OCI-LY3 (cell line): Measurements from ENCODE around the gene STKLD1.

ENCODE experiments used
- H2AFZ ChIP-seq: fragments of 200-600, 300-600 bp; shearing (Covaris generic); 2 replicates; pipeline ENCODE4 v1.6.0; 2014; ENCODE audit warnings: antibody characterized with exemption, low read depth, low read length
- H3K27ac ChIP-seq: fragments of 200-600, 300-600 bp; sonication (generic); 2 replicates; pipeline ENCODE4 v1.5.1; 2014; ENCODE audit warnings: mild to moderate bottlenecking, low read length, moderate library complexity, mixed read lengths
- H3K27me3 ChIP-seq: fragments of 200-600, 300-600 bp; sonication (generic); 2 replicates; pipeline ENCODE4 v1.6.1; 2014; ENCODE audit warnings: low read depth, low read length, mixed read lengths
- H3K36me3 ChIP-seq: fragments of 200-600, 300-600 bp; sonication (generic); replicated peaks from 2 replicates; pipeline ENCODE3; 2014; ENCODE audit warnings: low read depth, low read length, mixed read lengths
- H3K4me1 ChIP-seq: fragments of 300-600, 200-600 bp; sonication (generic); 2 replicates; pipeline ENCODE4 v1.6.1; 2014; ENCODE audit warnings: low read length, mixed read lengths
- H3K4me2 ChIP-seq: fragments of 200-600, 300-600 bp; sonication (generic); 2 replicates; pipeline ENCODE4 v1.6.1; 2014; ENCODE audit warnings: low read length, mixed read lengths
- H3K4me3 ChIP-seq: fragments of 300-600, 200-600 bp; sonication (generic); 2 replicates; pipeline ENCODE4 v1.5.1; 2014; ENCODE audit warnings: antibody characterized with exemption, mild to moderate bottlenecking, low read length, moderate library complexity
- H3K79me2 ChIP-seq: fragments of 300-600, 200-600 bp; shearing (Covaris generic); 2 replicates; pipeline ENCODE4 v1.6.1; 2014; ENCODE audit warnings: mild to moderate bottlenecking, low read length, mixed read lengths
- H3K9ac ChIP-seq: fragments of 300-600, 200-600 bp; shearing (Covaris generic); 2 replicates; pipeline ENCODE4 v1.6.0; 2014; ENCODE audit warnings: mild to moderate bottlenecking, low read length, moderate library complexity
- H3K9me3 ChIP-seq: fragments of 200-600, 300-600 bp; shearing (Covaris generic); 2 replicates; pipeline ENCODE4 v1.6.1; 2014; ENCODE audit warnings: low read length, mixed read lengths; ENCODE audit not compliant: insufficient read depth
- H4K20me1 ChIP-seq: fragments of 200-600, 300-600 bp; sonication (generic); 2 replicates; pipeline ENCODE4 v1.6.1; 2016; ENCODE audit warnings: low read length, mixed read lengths; ENCODE audit not compliant: insufficient read depth
- EZH2phosphoT487 ChIP-seq: fragments of 200-600 bp; shearing (Covaris generic); IDR thresholded peaks from 2 replicates; pipeline ENCODE4 v1.6.1; 2018; ENCODE audit warnings: antibody characterized with exemption, mixed run types, low read depth
- TF ChIP-seq, protein P1 (sequence below): fragments of 200-600, 300-600 bp; sonication (generic); IDR thresholded peaks from 2 replicates; pipeline ENCODE4 v1.5.1; 2014; ENCODE audit warnings: antibody characterized with exemption, low read length, low read depth

STKLD1 gene

DNA sequence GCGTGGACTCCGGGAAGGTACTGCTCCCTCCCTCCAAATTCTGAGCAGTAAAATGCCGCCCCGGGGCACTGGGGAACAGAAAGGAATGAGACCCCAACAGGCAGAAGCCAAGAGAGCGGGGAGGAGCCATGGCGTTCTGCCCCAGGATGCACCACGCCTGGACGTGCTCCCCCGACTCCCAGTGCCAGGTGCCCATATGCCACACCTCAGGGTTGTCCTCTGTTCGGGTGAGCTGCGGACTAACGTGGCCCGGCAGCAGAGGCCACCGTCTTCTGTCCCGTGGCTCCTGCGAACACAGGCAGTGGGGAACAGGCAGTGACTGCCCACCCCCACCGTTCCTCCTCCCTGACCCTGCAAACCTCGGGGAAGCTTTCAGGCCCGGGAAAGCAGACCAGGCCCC lies 44.9 kb upstream of the STKLD1 start:
- H3K4me2 ChIP-seq, result no peak overlapping the region
- peaks cover 30% of the 10 kb centered on the region for H3K79me2 ChIP-seq
- H3K27ac ChIP-seq, result no peak overlapping the region
- H3K36me3 ChIP-seq, result peaks cover 50% of the 10 kb centered on the region
- H3K9me3 ChIP-seq, result no peaks in the 10 kb centered on the region
- no peaks in the 10 kb centered on the region for H3K27me3 ChIP-seq
- H2AFZ ChIP-seq, result no peak overlapping the region
- peaks cover 9% of the 10 kb centered on the region for H3K4me1 ChIP-seq
- no peak for TF ChIP-seq EZH2phosphoT487
- TF ChIP-seq, protein P1, sequence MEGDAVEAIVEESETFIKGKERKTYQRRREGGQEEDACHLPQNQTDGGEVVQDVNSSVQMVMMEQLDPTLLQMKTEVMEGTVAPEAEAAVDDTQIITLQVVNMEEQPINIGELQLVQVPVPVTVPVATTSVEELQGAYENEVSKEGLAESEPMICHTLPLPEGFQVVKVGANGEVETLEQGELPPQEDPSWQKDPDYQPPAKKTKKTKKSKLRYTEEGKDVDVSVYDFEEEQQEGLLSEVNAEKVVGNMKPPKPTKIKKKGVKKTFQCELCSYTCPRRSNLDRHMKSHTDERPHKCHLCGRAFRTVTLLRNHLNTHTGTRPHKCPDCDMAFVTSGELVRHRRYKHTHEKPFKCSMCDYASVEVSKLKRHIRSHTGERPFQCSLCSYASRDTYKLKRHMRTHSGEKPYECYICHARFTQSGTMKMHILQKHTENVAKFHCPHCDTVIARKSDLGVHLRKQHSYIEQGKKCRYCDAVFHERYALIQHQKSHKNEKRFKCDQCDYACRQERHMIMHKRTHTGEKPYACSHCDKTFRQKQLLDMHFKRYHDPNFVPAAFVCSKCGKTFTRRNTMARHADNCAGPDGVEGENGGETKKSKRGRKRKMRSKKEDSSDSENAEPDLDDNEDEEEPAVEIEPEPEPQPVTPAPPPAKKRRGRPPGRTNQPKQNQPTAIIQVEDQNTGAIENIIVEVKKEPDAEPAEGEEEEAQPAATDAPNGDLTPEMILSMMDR, result no peak
- no peak overlapping the region for H3K9ac ChIP-seq
- no peak overlapping the region for H3K4me3 ChIP-seq
- peaks cover 6% of the 10 kb centered on the region; the same call in 1 of the 2 replicates for H4K20me1 ChIP-seq

DNA sequence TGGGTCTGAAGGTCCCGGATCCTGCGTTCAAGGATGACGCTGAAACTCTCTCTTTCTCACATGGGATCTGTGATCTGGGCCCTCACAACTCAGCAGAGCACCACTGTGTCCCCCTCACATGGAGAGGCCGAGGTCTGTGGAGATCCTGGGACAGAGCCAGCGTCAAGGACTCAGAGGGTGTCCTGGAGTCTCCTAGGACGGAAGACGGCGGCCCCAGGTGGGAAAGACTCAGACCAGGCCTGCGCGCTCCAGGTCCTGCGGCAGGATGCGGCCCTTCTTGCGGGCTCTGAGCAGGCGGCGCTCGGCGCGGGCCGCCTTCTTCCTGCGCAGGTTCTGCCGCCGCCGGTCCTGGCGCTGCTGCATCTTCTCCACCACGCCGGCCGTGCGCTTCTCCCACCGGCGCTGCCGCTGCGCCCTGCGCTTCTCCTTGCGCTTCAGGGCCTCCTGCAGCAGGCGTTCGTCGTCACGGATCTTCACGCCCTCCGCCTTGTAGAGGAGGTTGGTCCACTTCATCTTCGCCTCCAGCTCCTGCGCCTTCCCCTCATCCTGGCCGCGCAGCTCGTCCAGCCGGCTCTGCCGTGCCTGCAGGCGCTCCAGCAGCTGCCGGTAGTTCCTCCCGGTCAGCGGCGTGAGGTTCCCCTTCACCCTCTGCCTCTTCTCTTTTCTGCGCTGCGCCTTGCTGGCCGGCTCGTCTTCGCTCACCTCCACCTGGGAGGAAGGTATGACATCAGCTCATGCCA lies 44.4 kb upstream of the STKLD1 start:
- Histone ChIP-seq H2AFZ (no peak overlapping the region), H3K36me3 (peaks cover 50% of the 10 kb centered on the region), H3K9ac (no peak overlapping the region), H3K9me3 (no peaks in the 10 kb centered on the region), H4K20me1 (peaks cover 6% of the 10 kb centered on the region; the same call in 1 of the 2 replicates), H3K79me2 (peaks cover 30% of the 10 kb centered on the region), H3K27me3 (no peaks in the 10 kb centered on the region), H3K4me1 (peaks cover 13% of the 10 kb centered on the region), H3K4me3 (no peak overlapping the region), H3K27ac (no peak overlapping the region), H3K4me2 (no peak overlapping the region)
- TF ChIP-seq EZH2phosphoT487, result no peak
- TF ChIP-seq, protein P1, result no peak

DNA sequence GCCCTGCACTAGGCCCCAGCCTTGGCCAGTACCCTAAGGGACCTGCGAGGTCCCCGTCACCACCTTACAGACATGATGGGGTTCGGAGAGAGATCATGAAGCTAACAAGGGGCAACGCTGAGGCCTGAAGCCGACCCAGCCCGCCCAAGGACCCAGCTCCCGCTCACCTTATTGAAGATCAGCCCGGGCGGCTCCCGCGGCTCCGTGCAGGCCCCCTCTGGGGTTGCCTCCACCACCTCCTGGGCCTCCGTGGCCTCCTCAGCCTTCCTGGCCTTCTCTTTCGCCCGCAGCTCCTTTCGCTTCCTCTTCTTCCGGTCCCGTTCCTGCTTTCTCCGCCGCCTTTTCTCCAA lies 43.8 kb upstream of the STKLD1 start:
- peaks cover 15% of the 10 kb centered on the region for H3K4me1 ChIP-seq
- H3K27me3 ChIP-seq, result no peaks in the 10 kb centered on the region
- no peak overlapping the region for H2AFZ ChIP-seq
- no peak overlapping the region for H3K4me2 ChIP-seq
- H3K9me3 ChIP-seq, result no peaks in the 10 kb centered on the region
- no peak for TF ChIP-seq EZH2phosphoT487
- TF ChIP-seq, protein P1, result no peak
- H3K9ac ChIP-seq, result no peak overlapping the region
- peaks cover 30% of the 10 kb centered on the region for H3K79me2 ChIP-seq
- H3K4me3 ChIP-seq, result no peak overlapping the region
- H3K36me3 ChIP-seq, result peaks cover 50% of the 10 kb centered on the region
- no peak overlapping the region for H3K27ac ChIP-seq
- peaks cover 6% of the 10 kb centered on the region; the same call in 1 of the 2 replicates for H4K20me1 ChIP-seq

DNA sequence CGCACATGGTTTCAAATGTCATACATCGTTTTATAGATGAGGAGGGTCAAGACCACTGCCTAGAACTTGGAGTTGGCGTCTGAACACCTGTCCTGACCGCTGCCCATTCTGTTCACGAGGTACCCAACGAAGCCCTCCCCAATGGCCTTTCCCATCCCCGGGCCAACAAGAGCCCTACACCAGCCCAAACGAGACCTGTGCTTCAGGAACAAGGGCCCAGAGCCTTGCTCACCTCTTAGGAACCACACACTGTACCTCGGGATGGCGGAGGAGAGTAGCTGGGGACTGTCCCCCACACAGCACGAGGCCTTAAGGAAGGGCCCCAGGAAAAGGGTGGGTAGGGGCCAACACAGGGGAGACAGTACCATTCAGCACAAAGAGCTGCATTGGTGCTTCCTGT lies 43.2 kb upstream of the STKLD1 start:
- Histone ChIP-seq H3K27ac (no peak overlapping the region), H4K20me1 (peaks cover 6% of the 10 kb centered on the region; the same call in 1 of the 2 replicates), H3K27me3 (no peaks in the 10 kb centered on the region), H3K9ac (no peak overlapping the region), H3K79me2 (peaks cover 30% of the 10 kb centered on the region), H3K36me3 (peaks cover 48% of the 10 kb centered on the region), H3K4me1 (peaks cover 15% of the 10 kb centered on the region), H2AFZ (no peak overlapping the region), H3K4me3 (no peak overlapping the region), H3K4me2 (no peak overlapping the region), H3K9me3 (no peaks in the 10 kb centered on the region)
- no peak for TF ChIP-seq EZH2phosphoT487
- TF ChIP-seq, protein P1, result no peak
